Esophagus (tissue), 2 donors: ENCODE results near the gene C1R. TPM values are rescaled to one million over a fixed set of nuclear protein-coding genes. Genes with fewer than 3 reads are reported as not detected.

Source experiments
- H3K27ac ChIP-seq, 2 donors: one replicate each; pipeline ENCODE4 v1.5.1; 2013; ENCODE audit warnings: low read depth in 2 of 2, mild to moderate bottlenecking in 2 of 2, inconsistent platforms in 1 of 2, low read length in 1 of 2, moderate library complexity in 1 of 2
- H3K27me3 ChIP-seq, 2 donors: one replicate each; pipeline ENCODE4 v1.6.1; 2013; ENCODE audit warnings: low read length in 2 of 2, control low read depth in 1 of 2, mild to moderate bottlenecking in 1 of 2; ENCODE audit not compliant: insufficient read depth in 2 of 2, control insufficient read depth in 1 of 2
- H3K36me3 ChIP-seq, 2 donors: one replicate each; pipeline ENCODE4 v1.6.1; 2013; ENCODE audit warnings: low read length in 1 of 2; ENCODE audit not compliant: control insufficient read depth in 2 of 2, insufficient read depth in 2 of 2
- H3K4me1 ChIP-seq, 2 donors: one replicate each; pipeline ENCODE4 v1.6.1; 2013; ENCODE audit warnings: low read length in 1 of 2; ENCODE audit not compliant: control insufficient read depth in 2 of 2, insufficient read depth in 2 of 2
- H3K4me3 ChIP-seq, 2 donors: one replicate each; pipeline ENCODE4 v1.5.1; 2013; ENCODE audit warnings: low read length in 2 of 2, mild to moderate bottlenecking in 2 of 2, low read depth in 1 of 2, moderate library complexity in 1 of 2
- H3K9me3 ChIP-seq, 2 donors: one replicate each; pipeline ENCODE4 v1.6.1; 2013; ENCODE audit warnings: mild to moderate bottlenecking in 2 of 2, low read depth in 1 of 2, low read length in 1 of 2, moderate library complexity in 1 of 2; ENCODE audit not compliant: control insufficient read depth in 2 of 2, insufficient read depth in 1 of 2
- WGBS, 2 donors: extraction: QIAGEN DNeasy Blood & Tissue Kit; methylation state at CpG; one replicate each; pipeline ENCODE4 v1.1.7; 2013; 5-methylcytosine and 5-hydroxymethylcytosine counted together
- polyA plus RNA-seq, 2 donors: library from polyadenylated mRNA; stranded (reverse); fragments of 200-250 nt; gene quantifications; one replicate each; pipeline ENCODE4 v1.2.3, GENCODE V29; 2013
- donor health status: healthy with polysubstance abuse.
- donor health status: Bipolar disorder and iron deficiency.

Gene C1R
- polyA plus RNA-seq, 2 donors = 30.8 to 99.4 TPM

GRCh38 chr12:7120166-7120565, 27.9 kb upstream of the C1R start:
- H3K4me1 ChIP-seq = peaks cover 0 to 3% of the 10 kb centered on the region in 2 donors
- no peaks in the 10 kb centered on the region for H3K9me3 ChIP-seq
- H3K4me3 ChIP-seq = no peak overlapping the region
- H3K36me3 ChIP-seq = peaks cover 0 to 2% of the 10 kb centered on the region in 2 donors
- H3K27me3 ChIP-seq = no peaks in the 10 kb centered on the region
- H3K27ac ChIP-seq = no peak overlapping the region
- WGBS, 2 donors = 90 to 95% methylated on average over 4 to 5 of the region's 5 CpGs

GRCh38 chr12:7118881-7119280, 26.6 kb upstream of the C1R start:
- no peak overlapping the region for H3K4me3 ChIP-seq
- peaks cover 0 to 3% of the 10 kb centered on the region in 2 donors for H3K4me1 ChIP-seq
- 75 to 87% methylated on average over 3 of the region's 3 CpGs for WGBS, 2 donors
- peaks cover 0 to 2% of the 10 kb centered on the region in 2 donors for H3K36me3 ChIP-seq
- no peaks in the 10 kb centered on the region for H3K27me3 ChIP-seq
- H3K27ac ChIP-seq = no peak overlapping the region
- H3K9me3 ChIP-seq = no peaks in the 10 kb centered on the region

GRCh38 chr12:7117670-7118069, 25.4 kb upstream of the C1R start:
- no peaks in the 10 kb centered on the region for H3K9me3 ChIP-seq
- H3K27me3 ChIP-seq = no peaks in the 10 kb centered on the region
- H3K36me3 ChIP-seq = peaks cover 0 to 2% of the 10 kb centered on the region in 2 donors
- no peak overlapping the region for H3K27ac ChIP-seq
- 77 to 95% methylated on average over 3 of the region's 3 CpGs for WGBS, 2 donors
- H3K4me3 ChIP-seq = no peak overlapping the region
- H3K4me1 ChIP-seq = peaks cover 0 to 3% of the 10 kb centered on the region in 2 donors

- Histone ChIP-seq H3K4me3 (no peak overlapping the region), H3K36me3 (peaks cover 0 to 2% of the 10 kb centered on the region in 2 donors), H3K9me3 (no peaks in the 10 kb centered on the region), H3K27me3 (no peaks in the 10 kb centered on the region), H3K4me1 (peaks cover 0 to 3% of the 10 kb centered on the region in 2 donors), H3K27ac (no peak overlapping the region)
- 90 to 94% methylated on average over 9 of the region's 9 CpGs for WGBS, 2 donors
Measured at GRCh38 chr12:7116916-7117315, 24.7 kb upstream of the C1R start.

- Histone ChIP-seq H3K4me3 (no peak overlapping the region), H3K36me3 (peaks cover 0 to 2% of the 10 kb centered on the region in 2 donors), H3K4me1 (peaks cover 0 to 3% of the 10 kb centered on the region in 2 donors), H3K27ac (no peak overlapping the region), H3K27me3 (no peaks in the 10 kb centered on the region), H3K9me3 (no peaks in the 10 kb centered on the region)
- WGBS, 2 donors = 86% methylated on average over 3 of the region's 3 CpGs
Measured at GRCh38 chr12:7116196-7116595, 24.0 kb upstream of the C1R start.

- Histone ChIP-seq H3K27me3 (no peaks in the 10 kb centered on the region), H3K4me3 (no peak overlapping the region), H3K9me3 (no peaks in the 10 kb centered on the region), H3K27ac (no peak overlapping the region), H3K36me3 (peaks cover 0 to 2% of the 10 kb centered on the region in 2 donors), H3K4me1 (no peaks in the 10 kb centered on the region)
- 90 to 93% methylated on average over 6 of the region's 6 CpGs for WGBS, 2 donors
Measured at GRCh38 chr12:7114851-7115250, 22.6 kb upstream of the C1R start.

GRCh38 chr12:7114008-7114407, 21.8 kb upstream of the C1R start:
- Histone ChIP-seq H3K4me3 (no peak overlapping the region), H3K27ac (no peak overlapping the region), H3K36me3 (peaks cover 0 to 2% of the 10 kb centered on the region in 2 donors), H3K4me1 (peaks cover 0 to 3% of the 10 kb centered on the region in 2 donors), H3K27me3 (no peaks in the 10 kb centered on the region), H3K9me3 (no peaks in the 10 kb centered on the region)
- 89% methylated on average over 11 of the region's 11 CpGs for WGBS, 2 donors

- 33 to 44% methylated on average over 5 of the region's 5 CpGs for WGBS, 2 donors
- H3K4me1 ChIP-seq = peaks cover 0 to 3% of the 10 kb centered on the region in 2 donors
- no peaks in the 10 kb centered on the region for H3K27me3 ChIP-seq
- no peak overlapping the region for H3K4me3 ChIP-seq
- no peak overlapping the region for H3K27ac ChIP-seq
- H3K9me3 ChIP-seq = no peaks in the 10 kb centered on the region
- peaks cover 0 to 2% of the 10 kb centered on the region in 2 donors for H3K36me3 ChIP-seq
Measured at GRCh38 chr12:7113389-7113871, 21.2 kb upstream of the C1R start.

- Histone ChIP-seq H3K27me3 (no peaks in the 10 kb centered on the region), H3K4me3 (no peak overlapping the region), H3K27ac (peak overlapping the region in 1 of 2 donors; percentile 8), H3K4me1 (peaks cover 0 to 3% of the 10 kb centered on the region in 2 donors), H3K36me3 (peaks cover 0 to 2% of the 10 kb centered on the region in 2 donors), H3K9me3 (no peaks in the 10 kb centered on the region)
- 67 to 79% methylated on average over 4 of the region's 4 CpGs for WGBS, 2 donors
Measured at GRCh38 chr12:7112041-7112440, 19.8 kb upstream of the C1R start.

- H3K4me1 ChIP-seq = peaks cover 0 to 3% of the 10 kb centered on the region in 2 donors
- WGBS, 2 donors = 91 to 93% methylated on average over 5 of the region's 5 CpGs
Measured at GRCh38 chr12:7110661-7111060, 18.4 kb upstream of the C1R start.

More at GRCh38 chr12:7110661-7111060, 18.4 kb upstream of the C1R start:
- no peaks in the 10 kb centered on the region for H3K27me3 ChIP-seq
- H3K9me3 ChIP-seq = no peaks in the 10 kb centered on the region
- H3K27ac ChIP-seq = no peak overlapping the region
- H3K36me3 ChIP-seq = no peaks in the 10 kb centered on the region
- H3K4me3 ChIP-seq = no peak overlapping the region
